Measurements from ENCODE around the gene KBTBD4. TPM values are rescaled to one million over a fixed set of nuclear protein-coding genes. Genes with fewer than 3 reads are reported as not detected.
"Not testable (repeated sequence)": the region's sequence is repeated elsewhere in the genome, so short reads cannot be mapped to it uniquely, and the experiment has no call there.

Gene KBTBD4
- polyA plus RNA-seq, 1 donor from 2014 or later = 79.5 TPM

- Histone ChIP-seq H3K27ac (ENCODE audit: low read length) (no peak overlapping the region), H4K20me1 (ENCODE audit: insufficient read depth) (no peaks in the 10 kb centered on the region), H2AFZ (ENCODE audit: low read depth, low read length) (no peak overlapping the region), H3K4me2 (ENCODE audit: low read length) (peak overlapping the region; percentile 81), H3K9ac (ENCODE audit: low read length) (no peak overlapping the region), H3F3A (ENCODE audit: insufficient read depth, low read length, poor library complexity, severe bottlenecking) (no peaks in the 10 kb centered on the region), H3K9me2 (ENCODE audit: insufficient read depth, low read length) (no peaks in the 10 kb centered on the region), H3K27me3 (ENCODE audit: insufficient read depth, low read depth, low read length) (no peaks in the 10 kb centered on the region), H3K36me3 (ENCODE audit: insufficient read depth, low read length) (no peaks in the 10 kb centered on the region), H3K79me2 (replicated peaks; ENCODE audit: insufficient read depth, low read length) (peaks cover 65% of the 10 kb centered on the region), H3K9me3 (ENCODE audit: low read length) (no peaks in the 10 kb centered on the region), H3K4me3 (ENCODE audit: low read length) (peak overlapping the region; percentile 94)
- no peak for TF ChIP-seq REST (IDR thresholded peaks at IDR 0.05; ENCODE audit: borderline replicate concordance)
- no peak for TF ChIP-seq MXI1 (conservative IDR thresholded peaks at IDR 0.05; ENCODE audit: poor library complexity, severe bottlenecking)
- TF ChIP-seq EP300 (conservative IDR thresholded peaks at IDR 0.05; ENCODE audit: poor library complexity, severe bottlenecking) = no peak
- TF ChIP-seq TAF1 (IDR thresholded peaks at IDR 0.05; ENCODE audit: low read depth) = no peak
- TF ChIP-seq, protein P1, sequence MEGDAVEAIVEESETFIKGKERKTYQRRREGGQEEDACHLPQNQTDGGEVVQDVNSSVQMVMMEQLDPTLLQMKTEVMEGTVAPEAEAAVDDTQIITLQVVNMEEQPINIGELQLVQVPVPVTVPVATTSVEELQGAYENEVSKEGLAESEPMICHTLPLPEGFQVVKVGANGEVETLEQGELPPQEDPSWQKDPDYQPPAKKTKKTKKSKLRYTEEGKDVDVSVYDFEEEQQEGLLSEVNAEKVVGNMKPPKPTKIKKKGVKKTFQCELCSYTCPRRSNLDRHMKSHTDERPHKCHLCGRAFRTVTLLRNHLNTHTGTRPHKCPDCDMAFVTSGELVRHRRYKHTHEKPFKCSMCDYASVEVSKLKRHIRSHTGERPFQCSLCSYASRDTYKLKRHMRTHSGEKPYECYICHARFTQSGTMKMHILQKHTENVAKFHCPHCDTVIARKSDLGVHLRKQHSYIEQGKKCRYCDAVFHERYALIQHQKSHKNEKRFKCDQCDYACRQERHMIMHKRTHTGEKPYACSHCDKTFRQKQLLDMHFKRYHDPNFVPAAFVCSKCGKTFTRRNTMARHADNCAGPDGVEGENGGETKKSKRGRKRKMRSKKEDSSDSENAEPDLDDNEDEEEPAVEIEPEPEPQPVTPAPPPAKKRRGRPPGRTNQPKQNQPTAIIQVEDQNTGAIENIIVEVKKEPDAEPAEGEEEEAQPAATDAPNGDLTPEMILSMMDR (IDR thresholded peaks at IDR 0.05; ENCODE audit: poor library complexity, severe bottlenecking) = no peak
- no peak for TF ChIP-seq EZH2 (IDR thresholded peaks at IDR 0.05; ENCODE audit: borderline replicate concordance, insufficient read depth, low read length, poor library complexity, severe bottlenecking)
- TF ChIP-seq RAD21 (conservative IDR thresholded peaks at IDR 0.05) = no peak
- TF ChIP-seq POLR2AphosphoS5 (IDR thresholded peaks at IDR 0.05) = no peak
- TF ChIP-seq SMC3 (conservative IDR thresholded peaks at IDR 0.05; ENCODE audit: poor library complexity) = no peak
These were observed 28.3 kb downstream of the KBTBD4 start for GRCh38 chr11:47550288-47551047.

DNA sequence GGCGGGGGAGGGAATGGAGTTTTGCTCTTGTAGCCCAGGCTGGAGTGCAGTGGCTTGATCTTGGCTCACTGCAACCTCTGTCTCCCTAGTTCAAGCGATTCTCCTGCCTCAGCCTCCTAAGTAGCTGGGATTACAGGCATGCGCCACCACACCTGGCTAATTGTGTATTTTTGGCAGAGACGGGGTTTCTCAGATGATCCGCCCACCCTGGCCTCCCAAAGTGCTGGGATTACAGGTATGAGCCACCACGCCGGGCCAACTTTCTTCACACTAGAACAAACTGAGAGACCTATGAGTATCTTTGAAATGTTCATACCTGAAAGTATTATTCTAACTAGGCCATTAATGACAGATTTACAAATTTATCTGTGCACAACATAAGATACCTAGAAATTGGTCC lies 32.5 kb downstream of the KBTBD4 start:
- H3K4me2 ChIP-seq (ENCODE audit: low read length); H3K36me3 ChIP-seq (ENCODE audit: insufficient read depth, low read length); H3K27me3 ChIP-seq (ENCODE audit: insufficient read depth, low read depth, low read length); H4K20me1 ChIP-seq (ENCODE audit: insufficient read depth); H2AFZ ChIP-seq (ENCODE audit: low read depth, low read length); H3K4me3 ChIP-seq (ENCODE audit: low read length); H3F3A ChIP-seq (ENCODE audit: insufficient read depth, low read length, poor library complexity, severe bottlenecking); H3K27ac ChIP-seq (ENCODE audit: low read length); H3K9me3 ChIP-seq (ENCODE audit: low read length); H3K9me2 ChIP-seq (ENCODE audit: insufficient read depth, low read length); H3K9ac ChIP-seq (ENCODE audit: low read length): not testable (repeated sequence)
- H3K79me2 ChIP-seq (replicated peaks; ENCODE audit: insufficient read depth, low read length) = peaks cover 89% of the 10 kb centered on the region
